ENCODE data around the gene ERBB2.
A peak's percentile ranks its signal among the peaks of the same experiment; 100 is the strongest.
"Not testable (repeated sequence)": the region's sequence is repeated elsewhere in the genome, so short reads cannot be mapped to it uniquely, and the experiment has no call there.

Gene ERBB2

GRCh38 chr17:39679521-39680192, 20.2 kb upstream of the ERBB2 start:
- peak in 1 of 2 donors; percentile 38 for DNase-seq

- DNase-seq = no peak
Measured at GRCh38 chr17:39683295-39683939, 16.4 kb upstream of the ERBB2 start.

DNA sequence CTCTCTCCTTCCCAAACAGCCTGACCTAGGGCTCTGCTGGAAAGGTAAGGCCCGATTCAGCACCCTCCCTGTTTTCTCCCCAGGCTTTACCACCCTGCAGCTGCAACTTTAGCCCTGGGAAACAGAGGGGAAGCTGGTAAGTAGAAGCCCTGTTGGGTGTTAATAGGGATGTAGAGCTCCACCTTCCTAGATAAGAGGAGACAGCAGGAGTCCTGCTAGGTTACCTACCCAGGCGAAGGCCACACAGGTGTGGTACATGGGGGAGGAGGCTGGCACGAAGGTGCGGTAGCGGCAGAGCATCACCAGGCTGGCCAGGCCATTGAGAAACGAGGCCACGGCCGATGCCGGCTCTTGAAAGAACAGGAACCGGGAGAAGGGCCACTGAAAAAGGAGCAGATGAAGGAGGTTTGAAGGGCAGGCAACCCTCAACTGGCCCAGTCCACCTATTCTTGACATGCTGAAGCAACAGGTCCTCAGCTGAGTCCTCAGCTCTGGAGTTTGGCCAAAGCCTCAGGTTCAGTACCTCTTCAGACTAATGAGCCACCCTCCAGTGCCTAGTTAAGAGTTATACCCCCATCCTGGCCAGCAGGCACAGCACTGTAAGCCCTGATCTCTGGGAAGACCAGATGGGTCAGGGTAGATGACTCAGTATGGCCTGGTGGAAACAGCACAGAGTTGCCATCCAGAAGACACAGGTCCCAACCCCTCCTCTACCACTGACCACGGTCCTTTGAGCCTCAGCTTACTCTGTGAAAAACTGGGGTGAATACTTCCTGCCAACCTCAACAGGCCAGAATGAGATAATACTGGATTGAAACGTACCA, 15.3 kb upstream of the ERBB2 start:
- no peak for DNase-seq

- no peak for DNase-seq
Measured at GRCh38 chr17:39687101-39687545, 12.7 kb upstream of the ERBB2 start.

DNA sequence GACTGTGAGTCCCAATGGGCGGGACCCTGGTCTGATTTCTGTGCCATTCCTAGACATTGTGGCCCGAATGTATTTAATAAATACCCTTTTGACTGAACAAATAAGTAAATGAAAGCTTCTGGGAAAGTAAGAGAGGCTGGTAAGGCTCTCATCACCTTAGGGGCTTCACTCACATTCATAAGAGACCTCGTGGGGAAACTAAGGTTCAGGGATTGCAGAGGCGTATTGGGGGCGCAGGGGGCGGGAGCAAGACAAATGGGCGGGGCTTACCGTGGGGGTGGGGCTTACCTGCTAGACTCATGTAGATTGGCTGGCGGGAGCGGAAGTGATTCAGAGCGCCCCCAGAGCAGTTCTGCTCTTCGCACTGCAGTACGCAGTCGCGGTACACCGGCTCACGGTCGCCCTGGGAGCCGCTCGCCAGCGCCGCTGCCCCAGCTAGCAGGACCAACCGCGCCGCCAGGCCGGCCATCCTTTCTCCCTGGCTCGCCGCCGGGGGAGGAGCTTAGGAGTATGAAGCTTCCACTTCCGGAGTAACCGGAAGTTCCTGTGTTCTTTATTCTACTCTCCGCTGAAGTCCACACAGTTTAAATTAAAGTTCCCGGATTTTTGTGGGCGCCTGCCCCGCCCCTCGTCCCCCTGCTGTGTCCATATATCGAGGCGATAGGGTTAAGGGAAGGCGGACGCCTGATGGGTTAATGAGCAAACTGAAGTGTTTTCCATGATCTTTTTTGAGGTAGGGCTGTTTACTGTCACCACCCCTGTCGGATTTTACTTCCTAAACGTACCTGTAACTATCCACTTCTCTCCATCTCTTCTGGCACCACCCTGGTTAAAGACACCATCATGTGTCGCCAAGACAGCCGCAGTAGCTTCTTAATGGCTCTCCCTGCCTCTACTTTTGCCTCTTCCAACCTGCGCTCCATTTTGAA, 12.1 kb upstream of the ERBB2 start, which contains the start of gene PGAP3:
Gene PGAP3, minus strand, starts transcription at position 512 of the 929 bp plus-strand sequence. Its CDS starts 43 bp downstream, at position 469.
- DNase-seq = peak; percentile 78 to 84

DNA sequence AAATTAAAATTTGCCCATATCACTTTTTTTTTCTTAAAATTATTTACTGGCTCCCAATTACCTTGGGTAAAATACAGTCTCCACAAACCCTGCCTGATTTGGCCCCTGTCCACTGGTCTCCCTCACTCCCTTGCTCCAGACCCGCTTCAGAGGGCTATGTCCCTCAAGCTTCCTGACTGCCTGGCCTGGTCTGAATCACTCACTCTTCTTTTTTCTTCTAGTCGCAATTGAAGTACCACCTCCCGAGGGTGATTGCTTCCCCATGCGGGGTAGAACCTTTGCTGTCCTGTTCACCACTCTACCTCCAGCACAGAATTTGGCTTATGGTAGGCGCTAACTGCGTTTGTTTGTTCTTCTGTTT, 11.4 kb upstream of the ERBB2 start:
- DNase-seq = no peak

- DNase-seq = no peak
Measured at GRCh38 chr17:39688945-39689344, 10.9 kb upstream of the ERBB2 start.

DNA sequence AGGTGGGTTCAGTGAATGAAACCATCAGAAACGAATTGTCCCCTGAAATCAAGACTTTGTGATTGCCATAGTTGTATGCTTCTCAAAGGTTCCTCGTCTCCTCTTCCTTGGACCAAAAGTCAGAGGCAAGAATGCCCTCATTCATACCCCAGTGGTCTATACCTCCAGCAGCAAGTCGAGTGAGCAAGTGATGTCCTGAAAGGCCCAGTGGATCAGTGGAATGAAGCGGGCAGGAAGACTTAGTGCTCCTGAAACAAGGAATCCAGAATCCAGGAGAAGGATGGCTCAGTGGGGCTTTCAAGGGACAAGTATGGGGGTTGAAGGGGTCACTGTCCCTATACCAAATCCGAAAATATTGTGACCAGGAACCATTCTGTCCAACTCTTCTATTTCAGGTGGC, 5.3 kb upstream of the ERBB2 start:
- DNase-seq = no peak

- DNase-seq = no peak
Measured at GRCh38 chr17:39695089-39695474, 4.8 kb upstream of the ERBB2 start.

GRCh38 chr17:39696731-39697130, 3.1 kb upstream of the ERBB2 start:
- no peak for DNase-seq

GRCh38 chr17:39697961-39698360, 1.9 kb upstream of the ERBB2 start:
- DNase-seq = no peak

GRCh38 chr17:39699157-39699817, 577 bp upstream of the ERBB2 start:
- DNase-seq = not testable (repeated sequence)

- no peak for DNase-seq
Measured at GRCh38 chr17:39700148-39700987, 504 bp downstream of the ERBB2 start.

DNA sequence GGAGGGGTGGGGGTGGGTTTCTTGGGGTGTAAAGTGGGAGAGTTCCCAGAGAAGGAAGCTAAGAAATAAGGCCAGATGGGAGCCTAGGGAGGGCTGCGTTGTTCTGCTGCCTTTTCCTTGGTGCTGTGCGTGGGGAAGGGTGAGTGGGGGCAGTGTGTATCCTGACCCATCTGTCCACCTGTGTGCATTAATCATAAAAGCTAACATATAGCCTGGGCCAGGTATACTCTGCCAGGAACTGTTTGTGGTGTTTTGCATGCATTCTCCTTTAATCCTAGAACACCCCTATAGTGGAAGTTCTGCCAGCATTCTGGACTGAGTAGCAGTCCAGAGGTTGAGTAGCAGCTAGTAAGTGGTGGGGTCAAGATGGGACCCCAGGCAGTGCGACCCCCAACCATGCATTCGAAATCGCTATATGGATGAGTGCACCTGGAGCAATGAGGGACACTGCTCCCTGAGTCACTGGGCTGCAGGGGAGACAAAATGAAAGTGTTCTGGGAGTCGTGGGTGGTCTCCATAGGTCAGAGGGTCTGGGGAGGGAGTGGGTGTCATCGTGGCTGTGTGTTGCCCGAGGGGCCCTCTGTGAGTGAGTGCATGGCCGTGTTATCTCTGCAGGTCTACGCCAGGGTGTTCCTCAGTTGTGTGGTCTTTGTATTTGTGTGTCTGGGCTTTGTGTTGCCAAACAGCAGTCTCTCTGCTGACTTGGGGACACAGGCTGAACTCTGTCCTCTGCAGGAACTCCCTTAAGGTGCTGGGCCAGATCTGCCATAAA, 1.3 kb downstream of the ERBB2 start:
- DNase-seq = no peak

DNA sequence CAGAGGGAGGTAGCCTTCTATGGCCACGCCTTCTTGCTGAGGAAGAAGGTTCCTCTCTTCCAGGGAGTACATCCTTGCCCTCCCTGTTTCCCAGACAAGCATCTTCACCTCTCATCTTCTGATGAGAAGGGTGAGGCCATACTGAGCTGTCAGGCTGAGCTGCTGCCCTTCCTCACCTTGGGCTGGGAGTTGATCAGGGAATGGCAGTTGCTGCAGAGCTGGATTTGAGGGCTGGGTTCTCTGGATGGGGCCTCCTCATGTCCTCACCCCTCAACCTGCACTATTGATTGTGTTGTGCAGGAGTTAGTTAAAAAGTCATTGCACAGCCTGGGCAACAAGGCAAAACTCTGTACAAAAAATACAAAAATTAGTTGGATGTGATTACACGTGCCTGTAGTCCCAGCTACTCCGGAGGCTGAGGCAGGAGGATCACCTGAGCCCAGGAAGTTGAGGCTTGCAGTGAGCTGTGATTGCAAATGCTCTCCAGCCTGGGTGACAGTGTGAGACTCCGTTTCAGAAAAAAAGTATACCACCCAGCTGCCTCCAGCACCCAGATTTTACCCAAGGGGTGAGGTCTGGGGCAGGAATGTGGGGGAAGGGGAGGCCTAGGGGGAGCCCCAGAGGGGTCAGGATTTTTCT, 2.0 kb downstream of the ERBB2 start:
- DNase-seq = no peak

DNA sequence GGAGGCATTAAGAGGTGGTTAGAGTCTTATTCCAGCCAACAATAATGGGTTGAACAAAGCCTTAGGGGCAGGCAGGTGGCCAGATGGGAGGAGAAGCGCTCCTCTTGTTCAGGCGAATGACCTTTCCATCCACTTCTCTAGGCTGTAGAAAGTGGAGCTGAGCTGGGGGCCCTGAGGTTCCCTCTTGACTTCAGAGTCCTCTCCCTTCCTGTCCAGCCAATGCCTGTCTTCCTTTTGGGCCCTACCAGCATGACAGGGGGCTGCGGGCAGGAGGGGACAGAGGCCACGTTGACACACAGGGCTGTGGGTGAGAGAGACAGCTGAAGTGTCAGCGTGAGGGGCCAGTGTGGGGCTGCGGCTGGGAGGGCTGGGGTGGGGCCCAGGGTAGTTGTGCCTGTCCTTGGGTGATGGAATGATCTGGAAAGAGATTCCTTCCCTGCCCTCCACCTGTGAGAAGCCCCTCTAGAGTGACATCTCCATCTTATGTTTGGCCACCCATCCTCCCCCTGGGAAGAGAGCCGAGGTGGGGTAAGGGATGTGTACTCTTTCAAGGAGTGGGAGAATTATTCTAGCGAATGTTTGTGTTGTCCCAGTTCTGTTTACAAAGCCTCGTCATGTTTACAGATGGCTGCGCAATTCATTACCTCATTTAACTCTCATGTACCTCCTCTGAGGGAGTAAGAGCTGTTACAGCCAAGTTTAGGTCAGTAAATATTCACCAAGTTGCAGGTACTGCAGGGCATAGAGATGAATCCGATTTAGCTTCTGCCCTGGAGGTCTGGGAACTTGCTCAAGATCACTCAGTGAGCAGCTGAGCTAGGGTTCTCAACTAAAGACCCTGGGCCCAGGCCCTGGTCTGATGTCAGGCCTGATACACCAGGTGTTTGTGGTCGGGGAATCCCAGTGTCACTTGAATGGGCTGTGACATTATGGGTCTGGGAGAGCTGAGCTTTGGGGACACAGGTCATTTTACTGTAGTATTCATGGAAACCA, 3.3 kb downstream of the ERBB2 start:
- no peak for DNase-seq

DNA sequence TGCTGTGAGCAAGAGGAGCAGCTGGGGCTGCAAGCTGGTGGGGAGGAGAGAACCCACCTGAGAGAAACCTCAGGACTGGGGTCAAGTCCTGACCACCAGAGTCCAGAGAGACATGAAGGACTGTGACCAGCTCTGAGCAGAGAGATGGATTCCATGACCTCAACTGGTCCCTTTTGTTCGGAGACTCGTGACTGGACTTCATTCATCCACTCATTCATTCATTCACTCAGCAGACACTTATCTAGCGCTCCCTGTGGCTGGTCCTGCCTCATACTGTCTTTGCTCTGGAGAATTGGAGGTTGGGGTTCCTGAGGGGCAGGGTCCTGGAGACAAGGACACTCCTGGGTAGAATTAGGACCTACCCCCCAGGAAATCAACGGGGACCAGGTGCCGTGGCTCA, 4.0 kb downstream of the ERBB2 start:
- DNase-seq = no peak

- no peak for DNase-seq
Measured at GRCh38 chr17:39704821-39705551, 5.1 kb downstream of the ERBB2 start.

All from activated CD4-positive, alpha-beta T cell treated with anti-CD3 and anti-CD28 coated beads for 4 hours (primary cell).